Activated naive CD8-positive, alpha-beta T cell treated with anti-CD3 and anti-CD28 coated beads for 36 hours (primary cell): ENCODE measurements around the gene CEP43. TPM values are rescaled to one million over a fixed set of nuclear protein-coding genes. Genes with fewer than 3 reads are reported as not detected.
"Not testable (repeated sequence)": the region's sequence is repeated elsewhere in the genome, so short reads cannot be mapped to it uniquely, and the experiment has no call there.

Experiments
- DNase-seq: peaks from one replicate; pipeline ENCODE4 v3.0.0; 2021
- H3K27ac Mint-ChIP-seq: one replicate; pipeline ENCODE4 v1.8.0; 2022; ENCODE audit warnings: mild to moderate bottlenecking, moderate library complexity, mixed read lengths
- H3K27me3 Mint-ChIP-seq: one replicate; pipeline ENCODE4 v1.8.0; 2022; ENCODE audit warnings: mild to moderate bottlenecking, mixed read lengths
- H3K36me3 Mint-ChIP-seq: one replicate; pipeline ENCODE4 v1.8.0; 2021; ENCODE audit warnings: mild to moderate bottlenecking, mixed read lengths
- H3K4me1 Mint-ChIP-seq: one replicate; pipeline ENCODE4 v1.8.0; 2021; ENCODE audit warnings: mixed read lengths
- H3K4me3 Mint-ChIP-seq: one replicate; pipeline ENCODE4 v1.8.0; 2022; ENCODE audit warnings: mild to moderate bottlenecking, moderate library complexity, mixed read lengths
- H3K9me3 Mint-ChIP-seq: one replicate; pipeline ENCODE4 v1.8.0; 2022; ENCODE audit warnings: mixed read lengths
- total RNA-seq, 2 experiments: library from RNA; stranded (reverse); gene quantifications; one replicate each; pipeline ENCODE4 v1.2.3, GENCODE V29; 2021

Gene CEP43
- 10 to 100 TPM; 24.5 to 27.3 TPM for total RNA-seq

GRCh38 chr6:166999145-166999883 is at the start of gene CEP43:
Gene CEP43, plus strand, starts transcription at chr6:166999397. Its CDS starts 16 bp downstream, at chr6:166999413.
- peaks cover 24% of the 10 kb centered on the region for H3K4me1 Mint-ChIP-seq
- no peaks in the 10 kb centered on the region for H3K9me3 Mint-ChIP-seq
- H3K27ac Mint-ChIP-seq: peak within 1 kb of the TSS; percentile 81
- DNase-seq: peak; percentile 96
- H3K36me3 Mint-ChIP-seq: peaks cover 16% of the 10 kb centered on the region
- peak within 1 kb of the TSS; percentile 87 for H3K4me3 Mint-ChIP-seq
- no peaks in the 10 kb centered on the region for H3K27me3 Mint-ChIP-seq

- no peaks in the 10 kb centered on the region for H3K27me3 Mint-ChIP-seq
- no peak overlapping the region for H3K4me3 Mint-ChIP-seq
- peaks cover 40% of the 10 kb centered on the region for H3K4me1 Mint-ChIP-seq
- peaks cover 29% of the 10 kb centered on the region for H3K36me3 Mint-ChIP-seq
- no peaks in the 10 kb centered on the region for H3K9me3 Mint-ChIP-seq
- no peak for DNase-seq
- H3K27ac Mint-ChIP-seq: peak overlapping the region; percentile 78
Observed at GRCh38 chr6:166949528-166950442, 49.4 kb upstream of the CEP43 start.

- no peak overlapping the region for H3K4me3 Mint-ChIP-seq
- H3K36me3 Mint-ChIP-seq: peaks cover 30% of the 10 kb centered on the region
- H3K9me3 Mint-ChIP-seq: no peaks in the 10 kb centered on the region
- peak overlapping the region; percentile 78 for H3K27ac Mint-ChIP-seq
- peaks cover 45% of the 10 kb centered on the region for H3K4me1 Mint-ChIP-seq
- DNase-seq: no peak
- H3K27me3 Mint-ChIP-seq: no peaks in the 10 kb centered on the region
Observed at GRCh38 chr6:166950443-166950821, 48.8 kb upstream of the CEP43 start.

- DNase-seq: peak; percentile 69
- H3K27ac Mint-ChIP-seq: peak overlapping the region; percentile 78
- H3K36me3 Mint-ChIP-seq: peaks cover 30% of the 10 kb centered on the region
- peak overlapping the region; percentile 35 for H3K4me3 Mint-ChIP-seq
- not testable (repeated sequence) for H3K9me3 Mint-ChIP-seq, H3K27me3 Mint-ChIP-seq
- peaks cover 47% of the 10 kb centered on the region for H3K4me1 Mint-ChIP-seq
Observed at GRCh38 chr6:166950892-166951669, 48.1 kb upstream of the CEP43 start.

GRCh38 chr6:166951670-166952060 is 47.5 kb upstream of the CEP43 start:
- Mint-ChIP-seq H3K27ac (peak overlapping the region; percentile 78), H3K4me1 (peaks cover 47% of the 10 kb centered on the region), H3K27me3 (no peaks in the 10 kb centered on the region), H3K4me3 (no peak overlapping the region), H3K9me3 (no peaks in the 10 kb centered on the region), H3K36me3 (peaks cover 30% of the 10 kb centered on the region)
- DNase-seq: no peak

GRCh38 chr6:166952121-166952520 is 47.1 kb upstream of the CEP43 start:
- Mint-ChIP-seq H3K9me3 (no peaks in the 10 kb centered on the region), H3K4me3 (no peak overlapping the region), H3K27ac (peak overlapping the region; percentile 51), H3K4me1 (peaks cover 47% of the 10 kb centered on the region), H3K36me3 (peaks cover 30% of the 10 kb centered on the region), H3K27me3 (no peaks in the 10 kb centered on the region)
- no peak for DNase-seq

GRCh38 chr6:166952567-166953486 is 46.4 kb upstream of the CEP43 start:
- Mint-ChIP-seq H3K36me3 (peaks cover 28% of the 10 kb centered on the region), H3K27me3 (no peaks in the 10 kb centered on the region), H3K9me3 (no peaks in the 10 kb centered on the region), H3K27ac (peak overlapping the region; percentile 51), H3K4me3 (no peak overlapping the region), H3K4me1 (peaks cover 54% of the 10 kb centered on the region)
- DNase-seq: no peak

- peak overlapping the region; percentile 32 for H3K4me3 Mint-ChIP-seq
- DNase-seq: no peak
- H3K27me3 Mint-ChIP-seq: no peaks in the 10 kb centered on the region
- no peaks in the 10 kb centered on the region for H3K9me3 Mint-ChIP-seq
- peaks cover 28% of the 10 kb centered on the region for H3K36me3 Mint-ChIP-seq
- peaks cover 68% of the 10 kb centered on the region for H3K4me1 Mint-ChIP-seq
- no peak overlapping the region for H3K27ac Mint-ChIP-seq
Observed at GRCh38 chr6:166954118-166954713, 45.0 kb upstream of the CEP43 start.

GRCh38 chr6:166955121-166955864 is 43.9 kb upstream of the CEP43 start:
- H3K36me3 Mint-ChIP-seq: peaks cover 23% of the 10 kb centered on the region
- H3K4me3 Mint-ChIP-seq: peak overlapping the region; percentile 83
- peak; percentile 18 for DNase-seq
- no peaks in the 10 kb centered on the region for H3K9me3 Mint-ChIP-seq
- peak overlapping the region; percentile 67 for H3K27ac Mint-ChIP-seq
- H3K27me3 Mint-ChIP-seq: no peaks in the 10 kb centered on the region
- H3K4me1 Mint-ChIP-seq: peaks cover 70% of the 10 kb centered on the region

- H3K9me3 Mint-ChIP-seq: no peaks in the 10 kb centered on the region
- no peak for DNase-seq
- H3K27me3 Mint-ChIP-seq: no peaks in the 10 kb centered on the region
- H3K27ac Mint-ChIP-seq: peak overlapping the region; percentile 67
- H3K36me3 Mint-ChIP-seq: peaks cover 18% of the 10 kb centered on the region
- peak overlapping the region; percentile 83 for H3K4me3 Mint-ChIP-seq
- peaks cover 63% of the 10 kb centered on the region for H3K4me1 Mint-ChIP-seq
Observed at GRCh38 chr6:166955865-166956443, 43.2 kb upstream of the CEP43 start.

GRCh38 chr6:166956444-166957086 is 42.6 kb upstream of the CEP43 start, which contains the start of gene RNASET2:
Gene RNASET2, minus strand, starts transcription at chr6:166956550. Its CDS starts 368 bp downstream, at chr6:166956182.
- peaks cover 58% of the 10 kb centered on the region for H3K4me1 Mint-ChIP-seq
- H3K36me3 Mint-ChIP-seq: peaks cover 16% of the 10 kb centered on the region

GRCh38 chr6:166957087-166957804 is 42.0 kb upstream of the CEP43 start:
- Mint-ChIP-seq H3K27ac (peak overlapping the region; percentile 88), H3K4me1 (peaks cover 55% of the 10 kb centered on the region), H3K9me3 (no peaks in the 10 kb centered on the region), H3K36me3 (peaks cover 16% of the 10 kb centered on the region), H3K4me3 (peak overlapping the region; percentile 83), H3K27me3 (no peaks in the 10 kb centered on the region)
- DNase-seq: peak; percentile 70

More at GRCh38 chr6:166956444-166957086, 42.6 kb upstream of the CEP43 start, which contains the start of gene RNASET2:
- peak within 1 kb of the TSS; percentile 88 for H3K27ac Mint-ChIP-seq
- DNase-seq: peak; percentile 99
- no peaks in the 10 kb centered on the region for H3K27me3 Mint-ChIP-seq
- H3K9me3 Mint-ChIP-seq: no peaks in the 10 kb centered on the region
- peak within 1 kb of the TSS; percentile 83 for H3K4me3 Mint-ChIP-seq
